Activated CD4-positive, alpha-beta T cell treated with anti-CD3 and anti-CD28 coated beads, Interleukin-2, amount 10 ng/mL, durations not matched to agents 24 days and 14 days (primary cell): ENCODE results near the gene UBE2I. TPM values are rescaled to one million over a fixed set of nuclear protein-coding genes. Genes with fewer than 3 reads are reported as not detected.
"Not testable (repeated sequence)": the region's sequence is repeated elsewhere in the genome, so short reads cannot be mapped to it uniquely, and the experiment has no call there.

ENCODE experiments used
- DNase-seq: peaks from one replicate; pipeline ENCODE4 v3.0.0; 2022
- H3K27ac Mint-ChIP-seq: one replicate; pipeline ENCODE4 v1.8.0; 2022; ENCODE audit warnings: mild to moderate bottlenecking, mixed read lengths
- H3K27me3 Mint-ChIP-seq: one replicate; pipeline ENCODE4 v1.8.0; 2022; ENCODE audit warnings: mixed read lengths
- H3K36me3 Mint-ChIP-seq: one replicate; pipeline ENCODE4 v1.8.0; 2022; ENCODE audit warnings: low read depth, mild to moderate bottlenecking, mixed read lengths
- H3K4me1 Mint-ChIP-seq: one replicate; pipeline ENCODE4 v1.8.0; 2021; ENCODE audit warnings: mixed read lengths
- H3K4me3 Mint-ChIP-seq: one replicate; pipeline ENCODE4 v1.8.0; 2022; ENCODE audit warnings: mild to moderate bottlenecking, moderate library complexity, mixed read lengths
- H3K9me3 Mint-ChIP-seq: one replicate; pipeline ENCODE4 v1.8.0; 2021; ENCODE audit warnings: mixed read lengths
- intact Hi-C: fragments of 100-400 bp; cut with micrococcal nuclease; formaldehyde crosslinking; loops from one replicate; pipeline ENCODE4 v1.15.1; 2023
- total RNA-seq: library from RNA; stranded (reverse); gene quantifications from 2 replicates; pipeline ENCODE4 v1.2.3, GENCODE V29; 2022

Gene UBE2I
- total RNA-seq, 1 donor from 2014 or later, result 278 TPM

DNA sequence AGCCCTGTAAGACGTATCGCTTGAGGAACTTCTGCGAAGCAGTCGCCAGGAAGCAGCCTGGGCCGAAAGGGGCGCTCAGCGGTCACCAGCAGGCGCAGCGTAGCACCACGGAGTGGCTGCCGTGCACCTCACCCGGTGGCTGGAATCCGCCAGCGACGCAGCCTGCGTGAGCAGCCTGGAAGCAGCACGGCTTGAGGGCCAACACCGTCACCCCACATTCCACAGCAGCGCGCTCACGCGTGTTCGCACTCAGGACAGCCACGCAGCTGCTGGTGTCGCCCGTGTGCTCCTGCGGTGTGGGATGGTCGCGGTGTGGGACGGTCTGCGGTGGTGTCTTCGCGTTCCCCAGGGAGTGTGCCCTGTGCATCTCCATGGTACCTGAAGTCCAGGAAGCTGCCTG lies 9.6 kb downstream of the UBE2I start:
- H3K36me3 Mint-ChIP-seq, result peaks cover 63% of the 10 kb centered on the region
- no peak overlapping the region for H3K27ac Mint-ChIP-seq
- DNase-seq, result no peak
- intact Hi-C loops, result no loop called here
- H3K9me3 Mint-ChIP-seq, result no peaks in the 10 kb centered on the region
- no peaks in the 10 kb centered on the region for H3K27me3 Mint-ChIP-seq
- no peaks in the 10 kb centered on the region for H3K4me1 Mint-ChIP-seq
- H3K4me3 Mint-ChIP-seq, result no peak overlapping the region

GRCh38 chr16:1320097-1320496 lies 10.7 kb downstream of the UBE2I start:
- intact Hi-C loops, result no loop called here
- peaks cover 61% of the 10 kb centered on the region for H3K36me3 Mint-ChIP-seq
- DNase-seq, result no peak
- H3K27me3 Mint-ChIP-seq, result no peaks in the 10 kb centered on the region
- no peak overlapping the region for H3K27ac Mint-ChIP-seq
- H3K9me3 Mint-ChIP-seq, result no peaks in the 10 kb centered on the region
- no peak overlapping the region for H3K4me3 Mint-ChIP-seq
- no peaks in the 10 kb centered on the region for H3K4me1 Mint-ChIP-seq

DNA sequence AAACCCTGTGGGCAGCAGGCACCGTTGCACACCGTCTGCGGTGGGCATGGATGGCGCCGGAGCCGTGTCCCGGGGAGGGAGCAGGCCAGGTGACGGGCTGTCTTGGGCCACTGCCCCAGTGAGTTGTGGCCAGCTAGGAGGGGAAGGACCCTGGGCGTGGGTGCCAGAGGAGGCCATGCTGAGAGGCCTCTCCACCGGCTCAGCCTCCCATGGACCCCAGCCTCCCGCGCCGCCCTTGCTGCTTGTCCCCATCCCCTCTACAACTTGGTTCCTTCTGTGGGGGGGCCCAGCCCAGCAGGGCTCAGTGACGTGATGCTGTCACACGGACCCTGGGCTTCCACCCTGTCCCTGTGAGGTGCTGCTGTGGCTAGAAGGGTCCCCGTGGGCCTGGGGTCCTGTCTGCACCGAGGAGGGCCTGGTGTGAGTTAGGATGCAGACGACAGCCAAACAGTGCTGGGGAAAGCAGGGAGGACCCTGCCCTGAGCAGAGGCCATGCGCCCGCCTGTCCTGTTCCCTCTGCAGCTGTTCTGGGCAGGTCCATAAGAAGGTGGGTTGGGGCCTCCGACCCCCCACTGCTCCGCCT lies 11.3 kb downstream of the UBE2I start:
- H3K36me3 Mint-ChIP-seq, result peaks cover 58% of the 10 kb centered on the region
- no peak overlapping the region for H3K4me3 Mint-ChIP-seq
- no peak for DNase-seq
- no peaks in the 10 kb centered on the region for H3K27me3 Mint-ChIP-seq
- intact Hi-C loops, result no loop called here
- no peak overlapping the region for H3K27ac Mint-ChIP-seq
- no peaks in the 10 kb centered on the region for H3K4me1 Mint-ChIP-seq
- no peaks in the 10 kb centered on the region for H3K9me3 Mint-ChIP-seq

DNA sequence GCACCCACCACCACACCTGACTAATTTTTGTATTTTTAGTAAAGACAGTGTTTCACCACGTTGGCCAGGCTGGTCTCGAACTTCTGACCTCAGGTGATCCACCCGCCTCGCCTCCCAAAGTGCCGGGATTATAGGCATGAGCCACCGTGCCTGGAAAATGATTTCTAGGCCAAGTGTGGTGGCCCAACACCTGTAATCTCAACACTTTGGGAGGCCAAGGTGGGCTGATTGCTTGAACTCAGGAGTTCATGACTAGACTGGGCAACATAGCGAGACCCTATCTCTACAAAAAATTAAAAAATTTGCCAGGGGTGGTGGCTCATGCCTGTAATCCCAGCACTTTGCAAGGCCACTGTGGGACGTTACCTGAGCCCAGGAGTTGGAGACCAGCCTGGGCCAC lies 13.0 kb downstream of the UBE2I start:
- no peak for DNase-seq
- Mint-ChIP-seq H3K27ac (no peak overlapping the region), H3K36me3 (peaks cover 45% of the 10 kb centered on the region), H3K27me3 (no peaks in the 10 kb centered on the region), H3K4me3 (no peak overlapping the region), H3K4me1 (no peaks in the 10 kb centered on the region), H3K9me3 (no peaks in the 10 kb centered on the region)
- intact Hi-C loops, result no loop called here

GRCh38 chr16:1323296-1324239 lies 14.1 kb downstream of the UBE2I start:
- Mint-ChIP-seq H3K4me3 (no peak overlapping the region), H3K27me3 (no peaks in the 10 kb centered on the region), H3K4me1 (no peaks in the 10 kb centered on the region), H3K36me3 (peaks cover 33% of the 10 kb centered on the region), H3K27ac (no peak overlapping the region), H3K9me3 (no peaks in the 10 kb centered on the region)
- intact Hi-C loops, result no loop called here
- no peak for DNase-seq

GRCh38 chr16:1324286-1324826 lies 14.9 kb downstream of the UBE2I start:
- no peak for DNase-seq
- Mint-ChIP-seq H3K4me3 (no peak overlapping the region), H3K9me3 (no peaks in the 10 kb centered on the region), H3K4me1 (no peaks in the 10 kb centered on the region), H3K27ac (no peak overlapping the region), H3K36me3 (peaks cover 27% of the 10 kb centered on the region), H3K27me3 (no peaks in the 10 kb centered on the region)
- intact Hi-C loops, result no loop called here

- H3K27ac Mint-ChIP-seq, result no peak overlapping the region
These were observed 15.8 kb downstream of the UBE2I start for GRCh38 chr16:1325261-1325660.

DNA sequence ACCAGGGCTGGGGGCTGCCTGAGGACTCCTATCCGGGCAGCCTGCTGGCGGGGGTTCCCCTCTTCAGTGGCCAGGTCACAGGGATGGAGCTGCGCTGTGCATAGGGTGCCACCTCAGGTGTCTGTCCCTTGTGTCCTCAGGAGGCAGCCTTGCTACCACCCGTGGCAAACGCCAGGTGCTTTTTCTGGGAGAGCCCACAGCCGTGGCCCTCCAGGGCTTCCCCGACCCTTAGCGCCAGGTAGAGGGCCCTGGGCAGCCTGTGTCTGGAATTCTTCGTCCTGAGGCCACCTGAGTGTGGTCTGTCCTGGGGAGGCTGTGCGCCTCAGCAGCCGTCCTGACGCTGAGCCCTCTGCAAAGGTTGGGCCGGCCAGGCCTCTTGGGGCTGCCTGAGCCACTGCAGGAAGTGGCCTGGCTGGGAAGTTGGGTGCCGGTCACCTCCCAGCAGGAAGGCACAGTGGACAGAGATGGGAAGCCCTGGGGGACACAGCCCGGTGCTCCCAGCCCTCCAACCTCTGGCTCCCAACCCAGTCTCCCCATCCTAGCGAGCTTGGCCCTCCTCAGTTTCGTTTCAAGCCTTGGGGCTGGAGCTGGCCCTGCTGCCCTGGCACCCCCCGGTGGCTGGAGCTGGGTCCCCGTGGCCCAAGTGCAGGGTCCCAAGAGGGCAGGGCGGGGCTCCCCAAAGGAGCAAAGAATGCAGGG lies 16.4 kb downstream of the UBE2I start:
- Mint-ChIP-seq H3K4me1 (no peaks in the 10 kb centered on the region), H3K4me3 (no peak overlapping the region), H3K27me3 (no peaks in the 10 kb centered on the region), H3K36me3 (peaks cover 16% of the 10 kb centered on the region), H3K9me3 (no peaks in the 10 kb centered on the region), H3K27ac (no peak overlapping the region)
- intact Hi-C loops, result no loop called here
- no peak for DNase-seq

More at GRCh38 chr16:1325261-1325660, 15.8 kb downstream of the UBE2I start:
- Mint-ChIP-seq H3K36me3 (peaks cover 19% of the 10 kb centered on the region), H3K4me1 (no peaks in the 10 kb centered on the region), H3K9me3 (no peaks in the 10 kb centered on the region), H3K27me3 (no peaks in the 10 kb centered on the region), H3K4me3 (no peak overlapping the region)
- intact Hi-C loops, result no loop called here
- DNase-seq, result no peak

GRCh38 chr16:1326391-1326790 lies 17.0 kb downstream of the UBE2I start:
- Mint-ChIP-seq H3K27me3 (peaks cover 2% of the 10 kb centered on the region), H3K4me3 (no peak overlapping the region), H3K4me1 (no peaks in the 10 kb centered on the region), H3K9me3 (no peaks in the 10 kb centered on the region), H3K27ac (no peak overlapping the region), H3K36me3 (peaks cover 13% of the 10 kb centered on the region)
- no peak for DNase-seq
- intact Hi-C loops, result no loop called here

GRCh38 chr16:1326946-1327618 lies 17.6 kb downstream of the UBE2I start:
- H3K4me1 Mint-ChIP-seq, result peaks cover 3% of the 10 kb centered on the region
- H3K4me3 Mint-ChIP-seq, result no peak overlapping the region
- H3K36me3 Mint-ChIP-seq, result peaks cover 13% of the 10 kb centered on the region
- peaks cover 5% of the 10 kb centered on the region for H3K27me3 Mint-ChIP-seq
- DNase-seq, result no peak
- H3K27ac Mint-ChIP-seq, result no peak overlapping the region
- H3K9me3 Mint-ChIP-seq, result no peaks in the 10 kb centered on the region
- intact Hi-C loops, result no loop called here

DNA sequence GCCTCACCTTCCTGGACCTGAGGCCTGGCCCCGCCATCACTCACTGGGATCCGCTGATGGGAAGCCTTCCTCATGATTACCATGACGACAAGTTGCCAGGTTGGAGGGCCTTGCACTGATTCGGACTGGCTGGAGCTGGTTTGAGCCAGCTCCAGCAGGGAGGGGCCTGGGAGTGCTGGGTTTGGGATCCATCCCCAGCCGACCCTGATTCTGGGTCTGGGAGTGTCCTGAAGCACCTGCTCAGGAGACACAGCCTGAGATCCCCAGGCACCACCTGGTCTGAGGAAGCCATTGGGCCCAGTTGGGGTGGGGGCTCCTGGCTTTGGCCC lies 18.1 kb downstream of the UBE2I start:
- no peak overlapping the region for H3K4me3 Mint-ChIP-seq
- H3K27me3 Mint-ChIP-seq, result peaks cover 8% of the 10 kb centered on the region
- peaks cover 11% of the 10 kb centered on the region for H3K36me3 Mint-ChIP-seq
- H3K9me3 Mint-ChIP-seq, result no peaks in the 10 kb centered on the region
- DNase-seq, result no peak
- intact Hi-C loops, result no loop called here
- H3K4me1 Mint-ChIP-seq, result peaks cover 6% of the 10 kb centered on the region
- no peak overlapping the region for H3K27ac Mint-ChIP-seq

- intact Hi-C loops, DNase-seq, H3K4me3 Mint-ChIP-seq, H3K27ac Mint-ChIP-seq, H3K9me3 Mint-ChIP-seq, H3K4me1 Mint-ChIP-seq: not testable (repeated sequence)
- H3K36me3 Mint-ChIP-seq, result peaks cover 11% of the 10 kb centered on the region
- peaks cover 11% of the 10 kb centered on the region for H3K27me3 Mint-ChIP-seq
These were observed 18.7 kb downstream of the UBE2I start for GRCh38 chr16:1328136-1328535.

- H3K27ac Mint-ChIP-seq, intact Hi-C loops, DNase-seq, H3K4me1 Mint-ChIP-seq, H3K4me3 Mint-ChIP-seq, H3K9me3 Mint-ChIP-seq, H3K36me3 Mint-ChIP-seq: not testable (repeated sequence)
- H3K27me3 Mint-ChIP-seq, result peaks cover 11% of the 10 kb centered on the region
These were observed 19.5 kb downstream of the UBE2I start for GRCh38 chr16:1328961-1329360.
